ENCODE results near the gene IL1RAP.
A peak's percentile ranks its signal among the peaks of the same experiment; 100 is the strongest.
"Not testable (repeated sequence)": the region's sequence is repeated elsewhere in the genome, so short reads cannot be mapped to it uniquely, and the experiment has no call there.

Gene IL1RAP

DNA sequence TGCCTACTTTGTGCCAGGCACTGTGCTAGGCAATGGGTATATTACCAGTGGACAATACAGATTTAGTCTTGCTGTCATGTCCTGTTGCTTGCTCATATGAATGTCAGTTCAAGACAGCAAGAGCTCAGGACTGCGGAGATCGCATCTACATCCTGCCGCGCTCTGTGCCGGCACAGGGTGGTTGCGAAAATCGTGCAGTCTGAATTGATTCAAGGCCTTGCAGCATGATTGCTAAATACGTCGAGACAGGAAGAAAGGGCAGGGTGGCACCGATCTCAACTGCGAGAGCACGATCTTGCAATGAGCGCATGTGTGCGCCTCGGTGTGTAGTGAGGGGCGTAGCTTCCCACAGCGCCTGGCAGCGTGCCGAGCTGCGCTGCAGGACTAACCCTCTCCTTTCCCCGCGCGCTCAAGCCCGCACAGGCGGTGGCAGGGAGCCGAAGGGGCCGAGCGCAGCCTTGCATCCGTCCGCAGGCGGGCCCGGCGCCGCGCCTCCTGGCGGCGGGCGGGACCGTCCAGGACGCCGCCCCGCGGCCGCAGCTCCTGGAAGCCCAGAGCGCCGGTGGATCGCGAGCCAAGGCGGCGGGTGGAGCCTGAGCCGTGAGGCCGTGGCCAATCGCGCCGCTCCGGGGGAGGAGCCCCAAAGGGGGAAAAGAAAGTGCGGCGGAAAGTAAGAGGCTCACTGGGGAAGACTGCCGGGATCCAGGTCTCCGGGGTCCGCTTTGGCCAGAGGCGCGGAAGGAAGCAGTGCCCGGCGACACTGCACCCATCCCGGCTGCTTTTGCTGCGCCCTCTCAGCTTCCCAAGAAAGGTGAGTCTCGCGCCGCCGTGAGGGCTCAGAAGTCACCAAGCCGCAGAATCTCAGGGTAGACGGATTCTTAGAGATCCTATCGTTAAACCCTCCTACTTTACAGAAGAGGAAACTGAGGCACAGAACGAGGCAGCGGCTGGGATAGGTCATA, at the start of gene IL1RAP:
Gene IL1RAP, plus strand, starts transcription at position 677 of the 962 bp plus-strand sequence. CDS start 50,205 bp downstream, outside the sequence.
- H2AFZ ChIP-seq (ENCODE audit: low read length) = peak within 1 kb of the TSS; percentile 95
- H4K20me1 ChIP-seq (ENCODE audit: insufficient read depth, low read length, poor library complexity, severe bottlenecking) = no peaks in the 10 kb centered on the region
- no peaks in the 10 kb centered on the region for H3F3A ChIP-seq (ENCODE audit: low read depth)
- H3K9me3 ChIP-seq (ENCODE audit: insufficient read depth, low read depth, low read length) = no peaks in the 10 kb centered on the region
- H3K4me1 ChIP-seq (ENCODE audit: insufficient read depth, low read length, poor library complexity, severe bottlenecking) = peaks cover 9% of the 10 kb centered on the region
- peak within 1 kb of the TSS; percentile 68 for H3K9ac ChIP-seq (ENCODE audit: low read depth, low read length, poor library complexity, severe bottlenecking)
- H3K27me3 ChIP-seq (ENCODE audit: insufficient read depth, low read length, poor library complexity, severe bottlenecking) = peaks cover 23% of the 10 kb centered on the region
- H3K79me2 ChIP-seq (ENCODE audit: insufficient read depth, low read length) = no peaks in the 10 kb centered on the region
- peak; percentile 51 for TF ChIP-seq CTCF (conservative IDR thresholded peaks at IDR 0.05; ENCODE audit: low read length)
- TF ChIP-seq EZH2phosphoT487 (IDR thresholded peaks at IDR 0.05; ENCODE audit: borderline replicate concordance) = no peak
- H3K4me2 ChIP-seq (ENCODE audit: low read depth, low read length, poor library complexity, severe bottlenecking) = peak within 1 kb of the TSS; percentile 84
- no peaks in the 10 kb centered on the region for H3K36me3 ChIP-seq (ENCODE audit: insufficient read depth, low read length)
- H3K4me3 ChIP-seq (ENCODE audit: low read length, poor library complexity, severe bottlenecking) = peak within 1 kb of the TSS; percentile 93
- H3K9me2 ChIP-seq (replicated peaks; ENCODE audit: low read depth, low read length) = no peaks in the 10 kb centered on the region

DNA sequence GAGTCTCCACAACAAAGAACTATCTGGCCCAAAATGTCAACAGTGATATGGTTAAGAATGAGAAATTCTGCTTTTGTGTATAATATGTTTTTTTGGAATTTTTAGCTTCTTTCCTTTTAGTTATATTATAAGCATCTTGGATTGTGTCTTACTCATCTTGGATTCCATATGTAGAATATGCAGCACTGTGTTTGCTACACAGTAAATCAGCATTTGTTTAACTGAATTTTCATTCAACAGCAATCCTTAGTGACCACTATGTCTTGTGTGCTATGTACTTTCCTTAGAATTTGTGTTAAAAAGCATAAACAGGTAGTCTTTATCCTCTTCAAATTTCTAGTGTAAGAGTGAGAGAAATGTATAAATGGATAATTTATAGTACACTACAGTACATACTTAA, 46.0 kb upstream of the IL1RAP start:
- H3K4me3 ChIP-seq (ENCODE audit: low read length, poor library complexity, severe bottlenecking) = no peak overlapping the region
- no peaks in the 10 kb centered on the region for H3K9me3 ChIP-seq (ENCODE audit: insufficient read depth, low read depth, low read length)
- H3K79me2 ChIP-seq (ENCODE audit: insufficient read depth, low read length) = no peaks in the 10 kb centered on the region
- no peaks in the 10 kb centered on the region for H4K20me1 ChIP-seq (ENCODE audit: insufficient read depth, low read length, poor library complexity, severe bottlenecking)
- peaks cover 46% of the 10 kb centered on the region for H3K27me3 ChIP-seq (ENCODE audit: insufficient read depth, low read length, poor library complexity, severe bottlenecking)
- no peak overlapping the region for H3K4me2 ChIP-seq (ENCODE audit: low read depth, low read length, poor library complexity, severe bottlenecking)
- H2AFZ ChIP-seq (ENCODE audit: low read length) = no peak overlapping the region
- no peaks in the 10 kb centered on the region for H3K4me1 ChIP-seq (ENCODE audit: insufficient read depth, low read length, poor library complexity, severe bottlenecking)
- no peaks in the 10 kb centered on the region for H3K36me3 ChIP-seq (ENCODE audit: insufficient read depth, low read length)
- H3K9me2 ChIP-seq (replicated peaks; ENCODE audit: low read depth, low read length) = no peaks in the 10 kb centered on the region
- no peaks in the 10 kb centered on the region for H3F3A ChIP-seq (ENCODE audit: low read depth)
- TF ChIP-seq CTCF (conservative IDR thresholded peaks at IDR 0.05; ENCODE audit: low read length) (no peak), EZH2phosphoT487 (IDR thresholded peaks at IDR 0.05; ENCODE audit: borderline replicate concordance) (no peak)
- H3K9ac ChIP-seq (ENCODE audit: low read depth, low read length, poor library complexity, severe bottlenecking) = no peak overlapping the region

GRCh38 chr3:190473261-190473660, 40.6 kb upstream of the IL1RAP start:
- not testable (repeated sequence) for H3F3A ChIP-seq (ENCODE audit: low read depth); H4K20me1 ChIP-seq (ENCODE audit: insufficient read depth, low read length, poor library complexity, severe bottlenecking); H3K9ac ChIP-seq (ENCODE audit: low read depth, low read length, poor library complexity, severe bottlenecking); H3K4me1 ChIP-seq (ENCODE audit: insufficient read depth, low read length, poor library complexity, severe bottlenecking); H3K4me2 ChIP-seq (ENCODE audit: low read depth, low read length, poor library complexity, severe bottlenecking); H3K4me3 ChIP-seq (ENCODE audit: low read length, poor library complexity, severe bottlenecking); H2AFZ ChIP-seq (ENCODE audit: low read length); H3K79me2 ChIP-seq (ENCODE audit: insufficient read depth, low read length); H3K9me3 ChIP-seq (ENCODE audit: insufficient read depth, low read depth, low read length); H3K36me3 ChIP-seq (ENCODE audit: insufficient read depth, low read length); H3K9me2 ChIP-seq (replicated peaks; ENCODE audit: low read depth, low read length)
- H3K27me3 ChIP-seq (ENCODE audit: insufficient read depth, low read length, poor library complexity, severe bottlenecking) = peaks cover 19% of the 10 kb centered on the region
